Stimulated activated naive CD4-positive, alpha-beta T cell (primary cell): ENCODE measurements around the gene DLG4.

Experiments
- DNase-seq, 6 experiments: peaks; one replicate each; lab custom pipeline; 2025; lab: John Stamatoyannopoulos, UW

Gene DLG4

GRCh38 chr17:7214300-7215135 lies 5.1 kb downstream of the DLG4 start:
- peak; percentile 96 to 100 (median 98) for DNase-seq

DNA sequence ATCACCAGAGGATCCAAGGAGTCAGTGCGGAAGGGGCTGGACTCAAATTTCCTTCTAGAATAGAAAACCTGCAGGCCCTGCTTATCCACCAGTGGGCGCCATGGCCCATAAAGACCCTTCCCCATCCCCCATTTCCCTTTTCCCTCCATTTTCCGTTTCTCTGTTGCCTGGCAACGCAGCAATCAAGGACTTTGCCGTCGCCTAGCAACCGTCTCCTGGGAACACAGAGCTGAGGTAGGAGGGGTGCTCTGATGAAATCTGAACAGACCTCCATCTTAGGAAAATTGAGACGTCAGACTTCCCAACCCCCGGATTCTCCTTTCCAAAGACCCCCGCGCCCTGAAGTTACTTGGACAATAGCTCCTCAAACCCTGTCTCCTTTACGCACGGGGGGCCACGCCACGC lies 5.7 kb downstream of the DLG4 start:
- DNase-seq = peak in 3 of 6 experiments; percentile 82 to 91 (median 90)

- no peak for DNase-seq
Observed at GRCh38 chr17:7211491-7212273, 8.0 kb downstream of the DLG4 start.

DNA sequence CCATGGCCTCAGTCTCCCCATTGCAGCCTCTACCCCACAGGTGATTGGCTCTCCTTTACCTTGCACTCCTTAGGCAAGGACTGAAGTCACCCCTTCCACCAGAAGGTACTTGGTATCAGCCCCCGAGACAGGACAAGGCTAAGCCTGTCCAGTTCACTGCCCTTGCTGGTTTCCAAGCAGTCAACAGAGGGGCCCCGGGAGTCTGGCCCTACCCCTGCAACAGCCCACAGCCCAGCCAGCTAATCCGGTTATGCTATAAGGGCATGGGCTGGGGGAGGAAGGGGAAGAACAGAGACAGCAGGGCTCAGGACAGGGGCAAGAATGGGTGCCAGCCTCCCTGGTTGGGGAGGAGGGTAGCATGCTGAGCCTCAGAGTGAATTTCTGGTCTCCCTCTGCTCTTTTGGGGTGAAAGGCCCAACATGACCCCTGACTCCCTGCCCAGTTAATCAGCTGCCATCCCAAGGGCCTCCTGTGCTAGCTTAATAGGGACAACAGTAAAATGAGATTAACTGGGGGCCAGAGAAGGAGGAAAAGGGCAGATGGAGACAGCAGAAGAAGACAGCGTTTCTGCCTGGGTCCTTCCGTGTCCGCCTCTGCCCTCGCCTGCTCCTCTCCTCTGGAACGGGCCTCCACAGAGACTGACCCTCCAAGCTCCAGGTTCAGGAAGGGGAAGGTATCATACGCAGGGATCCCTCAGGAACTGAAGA lies 10.7 kb downstream of the DLG4 start:
- DNase-seq = no peak

GRCh38 chr17:7208027-7208571 lies 11.5 kb downstream of the DLG4 start:
- no peak for DNase-seq

GRCh38 chr17:7207120-7208001 lies 12.3 kb downstream of the DLG4 start:
- DNase-seq = no peak

DNA sequence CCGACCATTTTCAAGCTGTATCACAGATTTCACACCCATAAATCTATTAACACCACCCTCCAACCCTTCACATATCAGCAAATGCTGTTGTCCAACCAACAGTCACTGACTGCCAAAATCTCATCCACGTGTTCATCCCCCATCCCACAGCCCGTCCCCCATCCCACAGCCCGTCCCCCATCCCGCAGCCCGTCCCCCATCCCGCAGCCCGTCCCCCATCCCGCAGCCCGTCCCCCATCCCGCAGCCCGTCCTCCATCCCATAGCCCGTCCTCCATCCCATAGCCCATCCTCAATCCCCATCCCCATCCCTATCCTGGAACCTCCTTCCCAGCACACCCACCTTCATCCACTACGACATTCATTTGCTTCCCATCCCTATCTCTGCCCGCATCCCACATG lies 14.1 kb downstream of the DLG4 start:
- DNase-seq = no peak

DNA sequence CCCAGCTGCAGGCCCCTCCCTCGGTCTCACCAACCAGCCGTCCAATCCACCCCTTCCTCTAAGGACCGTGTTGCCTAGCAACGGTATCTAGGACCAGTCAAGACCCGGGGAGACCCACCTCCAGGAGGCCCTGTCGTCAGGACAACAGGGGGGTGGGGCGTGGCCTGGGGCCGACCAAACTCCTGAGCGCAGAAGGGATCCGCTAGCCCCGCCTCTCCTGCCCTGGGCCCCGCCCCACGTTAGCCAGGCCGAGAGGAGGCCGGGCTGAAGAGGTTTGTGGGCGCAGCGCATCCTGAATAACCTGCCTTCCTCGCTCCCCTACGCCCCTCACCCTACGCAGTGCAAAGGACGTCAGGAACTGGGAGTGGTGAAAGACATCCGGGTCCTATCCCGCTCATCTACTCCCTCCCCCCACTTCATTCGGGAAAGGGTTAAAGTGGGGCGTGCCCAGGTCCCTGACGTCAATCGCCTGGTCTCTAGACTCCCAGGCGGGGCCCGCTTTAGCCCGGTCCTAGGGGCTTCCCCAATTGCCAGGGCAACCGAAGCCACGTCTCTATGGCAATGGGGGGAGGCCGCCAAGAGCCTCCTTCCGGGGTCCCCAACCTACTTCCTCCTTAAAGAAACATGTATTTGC lies 14.7 kb downstream of the DLG4 start:
- peak; percentile 93 to 99 (median 96) for DNase-seq

- DNase-seq = peak in 3 of 6 experiments; percentile 34 to 41 (median 39)
Observed at GRCh38 chr17:7204336-7204735, 15.3 kb downstream of the DLG4 start.

- DNase-seq = no peak
Observed at GRCh38 chr17:7203391-7203790, 16.2 kb downstream of the DLG4 start.

DNA sequence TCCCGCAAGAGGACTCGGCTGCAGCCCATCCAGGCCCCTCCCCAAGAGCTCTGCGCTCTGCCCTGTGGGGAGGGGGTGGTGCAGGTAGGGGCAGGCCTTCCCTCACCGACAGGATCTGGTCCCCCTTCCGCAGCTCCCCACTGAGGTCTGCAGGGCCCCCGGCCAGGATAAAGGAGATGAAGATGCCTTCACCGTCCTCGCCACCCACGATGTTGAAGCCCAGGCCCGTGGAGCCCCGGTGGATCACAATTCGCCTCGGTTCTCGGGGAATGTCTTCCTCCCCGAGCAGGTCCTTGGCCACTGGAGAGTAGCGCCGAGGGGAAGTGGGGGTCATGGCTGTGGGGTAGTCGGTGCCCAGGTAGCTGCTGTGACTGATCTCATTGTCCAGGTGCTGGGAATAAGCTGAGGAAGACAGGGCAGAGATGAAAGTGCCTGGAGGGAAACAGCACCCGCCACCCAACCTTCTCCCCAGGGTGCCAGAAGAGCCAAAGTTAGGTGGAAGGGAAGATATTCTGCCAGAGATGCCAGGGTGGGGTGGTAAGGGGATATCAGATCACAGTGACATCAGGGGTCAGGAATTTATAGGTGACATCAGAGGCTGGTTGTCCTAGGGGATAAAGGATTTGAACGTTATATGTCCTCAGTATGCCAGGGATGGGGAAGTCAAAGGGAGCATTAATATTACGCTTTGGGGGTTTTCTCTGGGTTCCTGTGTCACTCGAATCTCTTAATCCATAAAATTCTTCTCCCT lies 22.8 kb downstream of the DLG4 start:
- no peak for DNase-seq

GRCh38 chr17:7195971-7196370 lies 23.7 kb downstream of the DLG4 start:
- no peak for DNase-seq

DNA sequence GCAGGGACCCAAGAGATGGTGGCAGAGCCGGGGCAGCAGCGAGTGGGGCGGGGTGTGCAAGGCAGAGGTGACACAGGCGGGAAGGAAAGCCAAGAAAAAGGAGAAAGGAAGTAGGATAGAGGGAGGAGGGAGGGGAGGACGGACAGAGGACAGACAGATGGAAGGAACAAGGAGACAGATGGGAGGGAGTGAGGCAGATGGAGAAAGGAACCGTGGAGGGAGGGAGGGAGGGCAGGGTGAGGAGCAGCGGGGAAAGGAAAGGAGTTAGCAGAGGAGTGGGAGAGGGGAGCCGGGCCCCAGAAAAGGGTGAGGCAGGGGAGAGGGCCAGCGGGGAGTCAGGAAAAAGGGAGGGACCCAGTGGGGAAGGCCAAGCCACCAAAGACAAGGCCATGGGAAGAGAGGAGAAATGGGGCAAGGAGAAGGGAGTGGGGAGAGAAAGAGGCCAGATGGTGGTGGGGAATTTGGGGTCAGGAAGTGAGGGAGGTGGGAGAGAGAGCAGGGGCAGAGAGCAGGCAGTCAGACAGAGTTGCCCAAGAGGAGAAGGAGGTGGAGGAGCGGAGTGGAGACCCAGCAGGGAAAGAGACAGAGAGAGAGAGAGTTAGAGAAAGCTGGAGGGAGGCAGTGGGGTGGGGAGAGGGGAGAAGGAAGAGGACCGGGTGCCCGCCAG lies 27.2 kb downstream of the DLG4 start:
- no peak for DNase-seq

- peak in 1 of 6 experiments; percentile 11 for DNase-seq
Observed at GRCh38 chr17:7191571-7192270, 27.9 kb downstream of the DLG4 start.

DNA sequence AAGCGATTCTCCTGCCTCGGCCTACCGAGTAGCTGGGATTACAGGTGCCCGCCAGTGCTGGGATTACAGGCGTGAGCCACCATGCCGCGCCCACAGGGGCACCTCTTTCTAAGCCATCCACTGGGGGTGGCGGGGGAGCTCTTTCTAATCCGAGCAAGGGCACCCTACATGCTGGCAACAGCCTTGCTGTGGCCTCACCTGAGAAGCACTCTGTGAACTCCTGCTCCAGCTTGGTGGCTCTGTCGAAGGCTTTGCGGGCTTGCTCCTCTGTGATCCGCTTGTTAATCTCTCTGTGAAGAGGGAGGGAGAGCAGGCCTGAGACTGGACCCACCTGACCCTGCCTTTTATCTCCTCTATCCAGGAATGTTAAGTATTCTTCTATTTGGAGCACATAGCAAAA lies 28.6 kb downstream of the DLG4 start:
- no peak for DNase-seq

GRCh38 chr17:7190276-7190917 lies 29.2 kb downstream of the DLG4 start:
- no peak for DNase-seq

GRCh38 chr17:7186241-7186640 lies 33.4 kb downstream of the DLG4 start:
- DNase-seq = no peak

GRCh38 chr17:7184647-7185046 lies 35.0 kb downstream of the DLG4 start:
- no peak for DNase-seq
